ENCODE data around the gene ERRFI1. TPM values are rescaled to one million over a fixed set of nuclear protein-coding genes. Genes with fewer than 3 reads are reported as not detected.

Gene ERRFI1
- total RNA-seq, 2 experiments from 2014 or later: 1.6 to 2.2 TPM

GRCh38 chr1:8013800-8014199 lies 12.3 kb downstream of the ERRFI1 start:
- no peaks in the 10 kb centered on the region for H3K9me3 Mint-ChIP-seq
- TF ChIP-seq, protein P1, sequence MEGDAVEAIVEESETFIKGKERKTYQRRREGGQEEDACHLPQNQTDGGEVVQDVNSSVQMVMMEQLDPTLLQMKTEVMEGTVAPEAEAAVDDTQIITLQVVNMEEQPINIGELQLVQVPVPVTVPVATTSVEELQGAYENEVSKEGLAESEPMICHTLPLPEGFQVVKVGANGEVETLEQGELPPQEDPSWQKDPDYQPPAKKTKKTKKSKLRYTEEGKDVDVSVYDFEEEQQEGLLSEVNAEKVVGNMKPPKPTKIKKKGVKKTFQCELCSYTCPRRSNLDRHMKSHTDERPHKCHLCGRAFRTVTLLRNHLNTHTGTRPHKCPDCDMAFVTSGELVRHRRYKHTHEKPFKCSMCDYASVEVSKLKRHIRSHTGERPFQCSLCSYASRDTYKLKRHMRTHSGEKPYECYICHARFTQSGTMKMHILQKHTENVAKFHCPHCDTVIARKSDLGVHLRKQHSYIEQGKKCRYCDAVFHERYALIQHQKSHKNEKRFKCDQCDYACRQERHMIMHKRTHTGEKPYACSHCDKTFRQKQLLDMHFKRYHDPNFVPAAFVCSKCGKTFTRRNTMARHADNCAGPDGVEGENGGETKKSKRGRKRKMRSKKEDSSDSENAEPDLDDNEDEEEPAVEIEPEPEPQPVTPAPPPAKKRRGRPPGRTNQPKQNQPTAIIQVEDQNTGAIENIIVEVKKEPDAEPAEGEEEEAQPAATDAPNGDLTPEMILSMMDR (IDR thresholded peaks at IDR 0.05): no peak
- peaks cover 4% of the 10 kb centered on the region for H3K4me1 Mint-ChIP-seq (ENCODE audit: low read depth)
- H3K36me3 Mint-ChIP-seq (ENCODE audit: low read depth): no peaks in the 10 kb centered on the region
- ChIA-PET CTCF (interaction anchor here (1.0 to 10.2 kb wide), 10 partner anchors 10 to 336 kb away, joined by 3 to 120 read pairs (median 22); no protein-coding TSS in a partner anchor), POLR2A (no interaction called here)
- H3K4me3 Mint-ChIP-seq: no peak overlapping the region
- peaks cover 14% of the 10 kb centered on the region for H3K27me3 Mint-ChIP-seq
- ATAC-seq (no peak), DNase-seq (no peak)
- H3K27ac Mint-ChIP-seq: no peak overlapping the region
- intact Hi-C loops (cut with micrococcal nuclease): no loop called here

- no peak for ATAC-seq
- ChIA-PET CTCF (interaction anchor here (1.0 to 10.2 kb wide), 5 partner anchors 31 to 336 kb away, joined by 4 to 120 read pairs (median 35); no protein-coding TSS in a partner anchor), POLR2A (no interaction called here)
- H3K27ac Mint-ChIP-seq: no peak overlapping the region
- H3K9me3 Mint-ChIP-seq: no peaks in the 10 kb centered on the region
- no peak overlapping the region for H3K4me3 Mint-ChIP-seq
- no peaks in the 10 kb centered on the region for H3K36me3 Mint-ChIP-seq (ENCODE audit: low read depth)
- TF ChIP-seq, protein P1 (IDR thresholded peaks at IDR 0.05): no peak
- intact Hi-C loops (cut with micrococcal nuclease): no loop called here
- H3K4me1 Mint-ChIP-seq (ENCODE audit: low read depth): peaks cover 4% of the 10 kb centered on the region
- peaks cover 12% of the 10 kb centered on the region for H3K27me3 Mint-ChIP-seq
- DNase-seq: no peak
Measured at GRCh38 chr1:8013399-8013798, 12.7 kb downstream of the ERRFI1 start.

DNA sequence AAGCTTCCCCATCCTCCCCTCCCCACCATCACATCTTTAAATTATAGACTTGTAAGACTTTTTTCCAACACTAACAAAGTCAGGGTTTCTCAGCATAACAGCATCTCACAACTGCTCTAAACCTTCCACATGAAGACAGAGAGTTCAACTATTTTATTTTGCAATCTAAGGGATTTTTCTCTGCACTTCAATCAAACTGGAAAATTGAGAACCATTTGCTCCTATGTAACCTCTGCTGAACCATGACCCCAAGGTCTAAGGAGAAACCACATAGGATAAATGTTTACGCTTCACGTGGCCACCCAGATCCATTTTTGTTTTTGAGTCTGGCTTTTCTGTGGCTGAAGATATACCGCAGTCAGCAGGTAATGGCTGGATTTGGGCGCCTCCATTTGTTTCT lies 13.2 kb downstream of the ERRFI1 start:
- TF ChIP-seq, protein P1 (IDR thresholded peaks at IDR 0.05): no peak
- DNase-seq: no peak
- no peak for ATAC-seq
- ChIA-PET POLR2A (no interaction called here), CTCF (interaction anchor here (4.3 to 10.2 kb wide), 3 partner anchors 37 to 337 kb away, joined by 35 to 120 read pairs (median 61); no protein-coding TSS in a partner anchor)
- intact Hi-C loops (cut with micrococcal nuclease): no loop called here
- H3K36me3 Mint-ChIP-seq (ENCODE audit: low read depth): no peaks in the 10 kb centered on the region
- H3K4me3 Mint-ChIP-seq: no peak overlapping the region
- H3K27me3 Mint-ChIP-seq: peaks cover 9% of the 10 kb centered on the region
- peaks cover 4% of the 10 kb centered on the region for H3K4me1 Mint-ChIP-seq (ENCODE audit: low read depth)
- no peak overlapping the region for H3K27ac Mint-ChIP-seq
- H3K9me3 Mint-ChIP-seq: no peaks in the 10 kb centered on the region

GRCh38 chr1:8011923-8012858 lies 13.9 kb downstream of the ERRFI1 start:
- POLR2A ChIA-PET: no interaction called here

More at GRCh38 chr1:8011923-8012858, 13.9 kb downstream of the ERRFI1 start:
- intact Hi-C loops (cut with micrococcal nuclease): no loop called here
- Mint-ChIP-seq H3K4me1 (ENCODE audit: low read depth) (peaks cover 4% of the 10 kb centered on the region), H3K9me3 (no peaks in the 10 kb centered on the region), H3K4me3 (no peak overlapping the region), H3K36me3 (ENCODE audit: low read depth) (no peaks in the 10 kb centered on the region), H3K27me3 (peaks cover 8% of the 10 kb centered on the region), H3K27ac (no peak overlapping the region)
- TF ChIP-seq, protein P1 (IDR thresholded peaks at IDR 0.05): no peak
- DNase-seq (no peak), ATAC-seq (no peak)
- CTCF ChIA-PET: interaction anchor here (0.6 to 10.2 kb wide), 12 partner anchors 8 to 715 kb away, joined by 3 to 120 read pairs (median 4); no protein-coding TSS in a partner anchor
